HG03196 (cell line): Measurements from ENCODE around the gene IQCC.

ENCODE experiments used
- ATAC-seq: cut with Tn5 transposase; IDR thresholded peaks from one replicate; pipeline ENCODE4 v1.9.1; 2021; ENCODE audit not compliant: unreplicated experiment

The IQCC gene

DNA sequence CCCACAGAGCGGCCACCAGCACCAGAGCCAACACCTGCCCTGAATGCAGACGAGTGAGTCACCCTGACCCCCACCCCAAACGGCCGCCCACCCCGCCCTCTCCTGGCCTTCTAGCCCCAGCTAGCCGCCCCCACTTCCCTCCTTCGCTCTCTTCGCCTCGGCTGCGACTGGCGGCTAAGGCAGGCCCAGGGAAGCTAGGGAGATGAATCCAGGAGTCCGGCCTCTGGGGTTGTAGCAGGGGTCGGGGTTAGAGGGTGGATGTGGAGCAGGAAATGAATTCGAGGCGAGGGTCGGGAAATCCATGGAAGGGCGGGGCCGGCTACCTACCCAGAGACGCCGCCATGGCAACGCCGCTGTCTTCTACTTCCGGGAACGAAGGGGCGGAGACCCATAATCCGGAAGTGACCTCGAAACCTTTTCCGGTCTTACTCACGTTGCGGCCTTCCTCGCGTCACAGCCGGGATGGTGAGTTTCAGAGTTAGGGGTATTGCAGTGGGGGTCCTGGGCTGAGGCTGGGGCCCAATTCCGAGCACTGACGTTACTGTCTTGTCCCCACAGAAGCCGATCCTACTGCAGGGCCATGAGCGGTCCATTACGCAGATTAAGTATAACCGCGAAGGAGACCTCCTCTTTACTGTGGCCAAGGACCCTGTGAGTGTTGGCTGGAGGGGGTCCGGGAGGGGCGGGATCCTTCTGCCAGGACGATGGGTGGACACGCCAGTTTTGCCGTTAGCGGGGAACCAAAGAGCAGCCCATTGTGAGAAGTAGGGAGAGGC is 16.7 kb downstream of the IQCC start, which contains the start of the genes EIF3I and TMEM234:
TSS of gene EIF3I (plus strand) at position 428 of the 776 bp plus-strand sequence. CDS start at position 463, 35 bp downstream.
TSS of gene TMEM234 (minus strand) at position 374 of the 776 bp plus-strand sequence. CDS start at position 343, 31 bp downstream.
- peak; percentile 83 for ATAC-seq

DNA sequence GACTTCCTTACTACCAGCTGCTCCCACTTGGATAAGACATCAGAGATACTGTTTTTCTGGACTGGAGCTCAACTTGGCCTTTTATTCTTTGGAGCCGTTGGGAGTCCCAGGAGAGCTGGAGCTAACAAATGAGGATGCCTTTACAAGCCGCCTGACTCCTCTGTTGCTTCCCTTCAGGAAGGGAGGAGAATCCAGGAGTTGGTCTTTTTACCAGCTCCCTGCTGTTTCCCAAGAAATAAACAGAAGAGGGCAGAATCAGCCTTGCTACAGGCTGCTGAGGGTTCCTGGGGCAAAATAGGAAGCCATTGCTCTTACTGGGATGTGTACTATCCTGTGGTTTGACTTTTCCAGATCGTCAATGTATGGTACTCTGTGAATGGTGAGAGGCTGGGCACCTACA is 18.2 kb downstream of the IQCC start:
- no peak for ATAC-seq

DNA sequence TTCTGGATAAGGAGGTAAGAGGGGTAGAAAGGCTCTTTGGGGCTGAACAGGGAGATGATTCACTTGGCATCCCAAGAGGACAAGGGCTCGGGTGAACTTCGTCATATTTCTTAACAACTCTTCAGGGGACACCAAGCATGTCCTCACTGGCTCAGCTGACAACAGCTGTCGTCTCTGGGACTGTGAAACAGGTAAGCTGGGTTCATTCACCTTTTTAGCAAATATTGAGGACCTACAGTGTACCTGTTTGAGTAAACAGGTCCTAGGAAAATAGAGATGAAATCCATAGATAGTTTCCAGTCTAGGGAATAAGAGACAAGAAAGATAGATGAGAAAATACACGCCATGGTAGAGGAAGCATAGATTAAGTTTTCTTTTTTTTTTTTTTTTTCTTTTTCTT is 18.8 kb downstream of the IQCC start:
- no peak for ATAC-seq

- no peak for ATAC-seq
These were observed 23.3 kb downstream of the IQCC start for GRCh38 chr1:32228771-32229170.

DNA sequence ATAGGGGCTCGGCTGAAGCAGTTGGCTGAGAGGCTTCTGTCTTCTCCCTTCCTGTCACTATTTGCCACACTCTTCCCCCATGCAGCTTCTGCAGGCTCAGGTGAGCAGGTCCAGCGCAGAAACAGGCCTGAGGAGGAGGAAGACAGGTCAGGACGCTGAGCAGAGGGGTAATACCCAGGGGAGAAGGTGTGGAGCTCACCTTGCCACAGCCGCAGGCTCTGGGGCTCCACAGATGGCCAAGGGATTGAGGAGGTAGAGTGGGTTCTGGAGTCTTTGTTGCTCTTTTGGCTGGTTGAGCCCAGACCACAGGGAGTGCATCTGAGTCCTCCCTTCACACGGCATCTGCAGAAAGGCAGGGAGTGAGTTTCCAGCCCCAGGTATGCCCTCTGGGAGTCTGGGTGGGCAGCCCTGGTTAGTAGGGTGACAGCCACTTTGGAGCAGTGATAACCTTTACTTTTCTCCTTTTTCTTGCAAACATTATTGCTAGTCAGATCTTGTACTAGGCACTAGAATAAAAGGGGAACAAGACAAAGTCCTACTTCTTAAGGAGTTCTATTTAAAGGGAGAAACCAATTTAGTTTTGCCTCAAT is 26.5 kb downstream of the IQCC start:
- no peak for ATAC-seq

- no peak for ATAC-seq
These were observed 27.3 kb downstream of the IQCC start for GRCh38 chr1:32232558-32233304.

DNA sequence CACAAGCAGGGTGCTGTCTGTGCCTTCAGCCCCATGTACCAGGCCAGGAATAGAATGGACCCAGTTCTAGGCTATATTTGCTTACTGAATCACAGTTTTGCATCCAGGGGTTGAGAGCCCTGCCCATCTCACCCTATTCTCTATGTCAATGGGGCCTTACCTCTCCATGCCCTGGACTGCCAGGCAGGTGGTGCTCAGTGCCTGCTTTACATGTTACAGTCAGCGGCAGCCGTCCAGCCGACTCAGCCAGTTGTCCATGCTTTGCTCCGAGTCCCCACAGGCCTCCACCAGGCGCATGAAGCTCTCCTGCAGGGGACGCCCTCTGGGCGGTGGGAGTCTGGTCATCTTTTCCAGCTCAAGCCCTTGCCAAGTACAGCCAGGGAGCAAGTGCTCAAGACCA is 29.3 kb downstream of the IQCC start:
- ATAC-seq, result no peak

GRCh38 chr1:32239337-32239736 is 33.9 kb downstream of the IQCC start:
- no peak for ATAC-seq

DNA sequence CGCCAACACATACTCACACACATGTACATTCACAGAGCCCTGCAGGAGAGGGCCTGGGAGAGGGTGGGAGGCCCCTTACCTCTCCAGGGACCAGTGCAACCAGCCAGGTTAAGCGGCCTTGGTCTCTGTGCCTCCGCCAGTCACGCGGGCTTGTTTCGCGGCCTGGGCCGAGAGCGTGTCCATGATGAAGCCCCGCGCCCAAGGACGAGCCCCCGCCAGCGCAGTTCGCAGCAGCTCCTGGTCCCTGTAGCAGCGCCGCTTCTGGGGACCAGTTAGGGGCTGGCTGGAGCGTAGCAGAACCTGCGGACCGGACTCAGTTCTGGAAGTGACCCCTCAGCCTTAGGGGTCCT is 34.3 kb downstream of the IQCC start:
- no peak for ATAC-seq

DNA sequence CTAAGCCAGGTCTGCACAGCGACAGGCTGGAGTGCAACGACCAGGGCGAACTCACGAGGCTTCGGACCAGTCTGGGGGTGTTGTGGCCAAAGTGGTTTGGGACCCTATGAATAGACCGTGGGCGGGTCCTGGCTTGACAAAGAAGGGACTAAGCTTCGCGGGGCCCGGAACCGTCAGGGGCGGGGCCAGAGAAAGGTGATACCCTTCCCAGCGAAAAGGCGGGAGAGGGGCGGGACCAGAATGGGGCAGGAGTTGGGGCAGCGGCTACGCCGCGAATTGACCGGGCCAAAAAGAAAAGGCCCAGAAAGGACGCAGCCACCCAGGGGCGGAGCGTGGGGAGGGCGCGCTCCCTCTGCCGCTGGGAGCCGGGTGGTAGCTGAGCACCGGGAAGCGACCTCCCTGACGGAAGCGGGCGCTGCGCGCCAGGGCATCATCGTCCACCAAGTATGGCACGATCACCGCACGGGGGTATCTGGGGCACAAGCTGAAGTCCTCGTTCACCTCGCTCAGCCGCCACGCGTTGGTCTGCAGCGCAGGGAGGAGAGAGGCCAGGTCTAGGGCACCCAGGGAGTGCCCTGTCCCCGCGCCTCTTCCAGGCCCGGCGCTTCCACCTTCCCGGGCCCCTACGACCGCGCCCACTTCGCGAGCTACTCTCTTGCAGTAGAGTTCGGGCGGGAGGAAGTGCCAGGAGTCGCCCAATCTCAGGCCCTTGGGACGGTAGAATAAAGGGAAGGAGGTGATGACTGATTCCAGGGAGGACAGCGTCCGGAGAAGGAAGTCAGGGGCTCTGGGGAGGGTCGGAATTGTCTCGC is 34.9 kb downstream of the IQCC start:
- ATAC-seq, result peak; percentile 48

GRCh38 chr1:32241001-32241763 is 35.7 kb downstream of the IQCC start:
- peak; percentile 49 for ATAC-seq

DNA sequence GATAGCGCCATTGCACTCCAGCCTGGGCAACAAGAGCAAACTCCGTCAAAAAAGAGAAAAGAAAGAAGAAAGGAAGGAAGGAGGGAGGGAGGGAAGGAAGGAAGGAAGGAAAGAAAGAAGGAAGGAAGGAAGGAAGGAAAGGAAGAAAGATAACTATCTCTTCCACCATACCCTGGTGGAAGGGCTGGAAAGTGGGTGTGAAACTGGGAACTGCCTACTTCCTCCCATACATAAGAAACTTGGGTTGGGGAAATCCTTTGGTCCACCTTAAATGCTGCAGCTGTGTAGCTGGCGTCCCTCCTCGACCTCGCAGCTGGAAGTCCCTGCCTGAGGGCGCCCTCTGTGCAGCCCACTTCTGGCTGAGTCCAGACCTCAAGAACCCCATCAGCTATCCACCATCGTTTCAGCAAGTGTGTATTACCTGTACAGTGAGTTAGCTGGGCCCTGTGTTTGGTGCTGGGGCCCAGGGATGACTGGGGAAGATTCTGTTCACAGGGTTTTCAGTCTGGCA is 36.9 kb downstream of the IQCC start:
- ATAC-seq, result no peak

GRCh38 chr1:32246888-32247273 is 41.4 kb downstream of the IQCC start, which contains the start of gene FAM167B:
TSS of gene FAM167B (plus strand) at chr1:32247222. CDS start at chr1:32247422, 200 bp downstream.
- ATAC-seq, result no peak

- ATAC-seq, result no peak
These were observed 42.0 kb downstream of the IQCC start for GRCh38 chr1:32247452-32247851.

- ATAC-seq, result no peak
These were observed 42.8 kb downstream of the IQCC start for GRCh38 chr1:32247983-32248889.

GRCh38 chr1:32249831-32250525 is 44.5 kb downstream of the IQCC start:
- peak; percentile 63 for ATAC-seq

DNA sequence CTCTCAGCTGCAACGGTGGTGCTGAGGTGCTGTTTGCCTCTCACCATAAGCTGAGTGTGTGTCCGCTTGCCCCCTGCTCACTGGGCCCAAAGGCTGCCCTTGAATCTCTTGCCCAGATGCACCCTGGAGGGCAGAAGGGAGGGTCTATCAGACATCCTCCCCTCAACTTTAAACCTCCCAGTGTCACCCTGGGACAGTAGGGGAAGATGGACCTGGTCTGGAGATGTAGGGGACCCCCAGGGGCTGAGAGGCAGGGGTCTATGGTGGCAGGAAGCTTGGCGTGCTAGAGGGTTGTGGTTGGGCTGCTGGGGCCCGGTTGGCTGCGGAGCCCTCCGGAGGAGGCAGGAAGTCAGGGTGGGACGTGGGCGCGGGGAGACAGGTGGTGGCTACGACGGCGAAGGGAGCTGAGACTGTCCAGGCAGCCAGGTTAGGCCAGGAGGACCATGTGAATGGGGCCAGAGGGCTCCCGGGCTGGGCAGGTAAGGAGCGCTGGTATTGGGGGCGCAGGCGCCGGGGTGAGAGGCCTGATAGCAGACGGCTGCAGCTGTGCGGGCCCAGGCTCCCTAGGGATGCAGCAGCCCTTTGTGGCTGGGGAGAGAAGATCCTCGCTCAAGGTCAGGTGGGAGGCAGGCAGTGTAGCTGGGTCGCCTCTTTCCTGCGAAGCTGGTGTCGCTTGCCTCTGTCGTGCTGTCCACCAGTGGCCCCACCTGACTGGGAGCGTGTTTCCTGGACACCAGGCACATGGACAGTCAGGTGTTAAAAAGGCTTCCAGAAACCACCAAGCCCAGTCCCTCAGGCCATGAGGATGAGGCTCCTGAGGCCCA is 45.6 kb downstream of the IQCC start, which contains the start of gene LCK:
TSS of gene LCK (plus strand) at position 373 of the 824 bp plus-strand sequence. CDS start 23,065 bp downstream, outside the sequence.
- ATAC-seq, result no peak
